Esophagus squamous epithelium (tissue), 4 donors: ENCODE data around the gene CHI3L2.

ENCODE experiments used
- POLR2A ChIP-seq, 4 donors: fragments of 450-650 bp; IDR thresholded peaks; one replicate each; pipeline ENCODE4 v1.6.1; 2017; ENCODE audit warnings: antibody characterized with exemption in 4 of 4, mild to moderate bottlenecking in 4 of 4, moderate library complexity in 3 of 4
- TF ChIP-seq, protein P1 (sequence below), 6 experiments: fragments of 450-650 bp in 4 of 6; fragments of 200-600 bp in 2 of 6; sonication (generic) in 2 of 6; IDR thresholded peaks; one replicate each; pipeline ENCODE4 v1.5.1; 2016 to 2019; ENCODE audit warnings: antibody characterized with exemption in 6 of 6, mild to moderate bottlenecking in 4 of 6, moderate library complexity in 4 of 6

DNA sequence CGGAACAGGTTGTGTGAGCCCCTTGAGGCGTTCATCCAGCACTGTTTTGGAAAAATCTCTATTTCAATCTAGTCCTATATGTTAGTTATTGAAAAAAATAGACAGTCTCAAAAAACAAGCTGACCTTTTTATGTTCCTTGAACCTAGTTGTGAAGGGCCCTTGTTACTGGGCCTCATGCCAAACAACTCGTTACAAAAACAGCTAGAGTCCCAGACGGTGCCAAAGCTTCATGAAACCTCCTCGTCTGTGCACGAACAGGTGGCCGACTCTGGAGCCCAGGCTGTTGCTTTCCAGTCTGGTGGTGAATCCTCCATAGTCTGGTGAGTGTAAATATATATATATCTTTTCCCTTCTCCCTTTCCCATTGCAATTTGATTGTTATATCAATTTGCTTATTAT, 63.1 kb downstream of the CHI3L2 start, which contains the start of gene CHIA:
- TF ChIP-seq POLR2A (IDR thresholded peaks at IDR 0.05), result no peak
- TF ChIP-seq, protein P1, sequence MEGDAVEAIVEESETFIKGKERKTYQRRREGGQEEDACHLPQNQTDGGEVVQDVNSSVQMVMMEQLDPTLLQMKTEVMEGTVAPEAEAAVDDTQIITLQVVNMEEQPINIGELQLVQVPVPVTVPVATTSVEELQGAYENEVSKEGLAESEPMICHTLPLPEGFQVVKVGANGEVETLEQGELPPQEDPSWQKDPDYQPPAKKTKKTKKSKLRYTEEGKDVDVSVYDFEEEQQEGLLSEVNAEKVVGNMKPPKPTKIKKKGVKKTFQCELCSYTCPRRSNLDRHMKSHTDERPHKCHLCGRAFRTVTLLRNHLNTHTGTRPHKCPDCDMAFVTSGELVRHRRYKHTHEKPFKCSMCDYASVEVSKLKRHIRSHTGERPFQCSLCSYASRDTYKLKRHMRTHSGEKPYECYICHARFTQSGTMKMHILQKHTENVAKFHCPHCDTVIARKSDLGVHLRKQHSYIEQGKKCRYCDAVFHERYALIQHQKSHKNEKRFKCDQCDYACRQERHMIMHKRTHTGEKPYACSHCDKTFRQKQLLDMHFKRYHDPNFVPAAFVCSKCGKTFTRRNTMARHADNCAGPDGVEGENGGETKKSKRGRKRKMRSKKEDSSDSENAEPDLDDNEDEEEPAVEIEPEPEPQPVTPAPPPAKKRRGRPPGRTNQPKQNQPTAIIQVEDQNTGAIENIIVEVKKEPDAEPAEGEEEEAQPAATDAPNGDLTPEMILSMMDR (IDR thresholded peaks at IDR 0.05), result no peak
